GM21786 (cell line): ENCODE data around the gene FBXL17.

Experiments used
- ATAC-seq: cut with Tn5 transposase; IDR thresholded peaks from one replicate; pipeline ENCODE4 v1.9.1; 2021; ENCODE audit not compliant: unreplicated experiment

Gene FBXL17

DNA sequence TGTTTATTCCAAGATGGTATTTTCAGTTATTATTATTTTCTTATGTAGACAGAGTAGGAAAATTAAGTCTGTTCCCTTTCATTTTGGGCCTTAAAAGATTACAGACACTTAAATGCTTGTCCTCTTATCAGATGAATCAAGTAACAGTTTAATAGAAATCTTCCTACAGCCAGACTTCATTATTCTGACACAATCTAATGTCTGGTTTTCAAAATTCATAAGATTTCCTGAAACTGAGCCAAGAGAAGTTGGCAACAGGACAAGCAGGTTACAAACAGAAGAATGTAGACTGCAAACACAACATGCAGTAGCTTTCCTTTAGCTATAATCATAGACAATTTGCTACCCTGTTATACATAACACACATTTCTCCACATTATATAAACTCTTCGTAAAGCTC lies 130.5 kb downstream of the FBXL17 start:
- no peak for ATAC-seq

DNA sequence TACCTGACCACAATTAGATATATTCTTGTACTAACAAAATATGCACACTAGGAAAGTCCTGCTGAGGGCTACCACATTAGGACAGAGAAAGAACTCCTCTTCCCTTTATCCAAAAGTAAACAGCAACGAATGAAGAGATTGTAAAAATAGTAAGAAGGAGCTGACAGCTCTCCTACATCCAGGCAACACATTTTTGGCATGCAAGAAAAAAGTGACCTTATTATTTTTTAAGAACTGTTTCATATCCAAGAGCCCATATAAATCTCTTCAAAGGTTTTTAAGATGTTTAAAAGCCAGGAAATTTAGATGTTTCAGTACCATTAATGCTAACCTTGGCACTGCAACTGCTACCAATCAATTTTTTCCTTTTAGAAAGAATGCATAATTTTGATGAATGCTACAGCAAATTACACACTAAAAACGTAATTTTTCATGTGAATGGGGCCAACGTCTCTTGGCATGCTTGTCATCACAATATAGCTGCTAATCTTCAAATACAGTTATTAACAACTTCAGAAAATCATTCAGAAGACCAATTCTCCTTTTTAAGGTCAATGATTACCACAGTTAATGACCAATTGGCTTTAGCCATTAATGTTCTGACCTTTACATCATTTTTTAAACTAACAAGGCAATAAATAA lies 132.0 kb downstream of the FBXL17 start:
- ATAC-seq: no peak

DNA sequence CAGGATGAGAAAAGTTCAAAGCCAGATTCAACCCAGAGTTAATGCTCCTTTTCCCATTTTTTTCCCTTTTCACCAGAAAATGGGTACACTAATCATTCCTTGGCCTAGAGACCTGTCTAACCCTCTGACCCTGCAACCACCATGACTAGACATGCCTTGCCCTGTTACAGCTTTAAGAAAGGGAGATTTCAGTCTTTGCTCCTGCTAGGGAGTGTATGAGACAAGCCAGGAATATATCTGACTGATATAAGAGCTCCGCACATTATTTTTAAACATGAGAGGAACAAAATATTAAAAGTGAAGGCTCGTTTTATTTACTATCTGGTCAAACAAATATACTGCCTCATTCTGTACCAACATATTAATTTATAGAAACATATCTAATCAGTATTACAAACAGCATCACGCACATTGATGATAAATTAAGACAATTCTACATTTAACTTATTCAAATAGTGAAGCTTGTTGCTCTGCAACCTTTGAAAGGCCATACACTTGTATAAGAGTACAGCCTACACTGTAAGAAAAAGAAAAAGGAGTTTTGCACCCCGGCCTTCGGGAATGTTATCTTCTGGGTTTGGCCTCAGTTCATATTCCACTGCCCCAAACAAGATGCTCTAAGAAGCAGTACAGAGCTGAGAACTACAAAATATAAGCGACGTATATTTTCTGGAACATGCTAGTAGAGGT lies 132.7 kb downstream of the FBXL17 start:
- ATAC-seq: no peak

DNA sequence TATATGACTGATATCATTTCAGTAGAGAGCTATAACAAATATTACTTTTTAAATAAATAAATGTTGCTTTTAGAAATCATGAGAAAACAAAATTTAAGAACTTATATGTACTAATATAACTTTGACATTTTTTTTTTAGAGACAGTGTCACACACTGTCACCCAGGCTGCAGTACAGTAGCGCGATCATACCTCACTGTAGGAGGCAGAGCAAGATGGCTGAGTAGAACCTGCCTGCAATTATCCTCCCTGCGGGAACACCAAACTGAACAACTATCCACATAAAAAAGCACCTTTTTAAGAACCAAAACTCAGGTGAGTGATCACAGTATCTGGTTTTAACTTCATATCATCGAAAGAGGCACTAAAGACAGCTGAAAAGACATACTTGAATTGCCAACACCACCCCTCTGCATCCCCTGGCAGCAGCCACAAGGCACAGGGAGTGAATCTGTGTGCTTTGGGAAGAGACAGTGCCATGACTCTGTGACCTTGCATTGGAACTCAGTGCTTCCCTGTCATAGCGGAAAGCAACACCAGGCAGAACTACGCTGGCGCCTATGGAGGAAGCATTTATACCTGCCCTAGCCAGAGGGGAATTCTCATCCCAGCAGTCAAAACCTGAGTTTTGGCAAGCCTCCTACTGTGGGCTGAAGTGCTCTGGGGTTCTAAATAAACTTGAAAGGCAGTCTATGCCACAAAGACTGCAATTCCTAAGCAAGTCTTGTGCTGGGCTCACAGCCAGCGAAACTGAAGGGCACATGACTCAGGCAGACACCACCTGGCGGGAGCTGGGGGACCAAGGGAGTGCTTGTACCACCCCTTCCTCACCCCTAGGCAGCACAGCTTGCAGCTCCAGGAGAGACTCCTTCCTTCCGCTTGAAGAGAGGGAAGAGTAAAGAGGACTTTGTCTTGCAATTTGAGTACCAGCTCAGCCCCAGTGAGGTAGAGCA lies 142.7 kb downstream of the FBXL17 start:
- no peak for ATAC-seq

DNA sequence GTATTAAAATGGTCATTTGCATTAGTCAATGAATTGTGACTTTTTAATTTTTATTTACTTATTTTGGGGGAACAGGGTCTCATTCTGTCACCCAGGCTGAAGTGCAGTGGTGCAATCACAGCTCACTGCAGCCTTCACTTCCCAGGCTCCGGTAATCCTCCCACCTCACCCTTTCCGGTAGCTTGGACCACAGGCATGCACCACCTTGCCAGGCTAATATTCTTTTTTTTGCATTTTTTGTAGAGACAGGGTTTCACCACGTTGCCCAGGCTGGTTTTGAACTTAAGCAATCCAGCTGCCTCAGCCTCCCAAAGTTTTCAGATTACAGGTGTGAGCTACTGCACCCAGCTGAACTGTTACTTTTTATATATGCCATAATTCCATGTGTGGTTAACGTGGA lies 143.4 kb downstream of the FBXL17 start:
- ATAC-seq: no peak

DNA sequence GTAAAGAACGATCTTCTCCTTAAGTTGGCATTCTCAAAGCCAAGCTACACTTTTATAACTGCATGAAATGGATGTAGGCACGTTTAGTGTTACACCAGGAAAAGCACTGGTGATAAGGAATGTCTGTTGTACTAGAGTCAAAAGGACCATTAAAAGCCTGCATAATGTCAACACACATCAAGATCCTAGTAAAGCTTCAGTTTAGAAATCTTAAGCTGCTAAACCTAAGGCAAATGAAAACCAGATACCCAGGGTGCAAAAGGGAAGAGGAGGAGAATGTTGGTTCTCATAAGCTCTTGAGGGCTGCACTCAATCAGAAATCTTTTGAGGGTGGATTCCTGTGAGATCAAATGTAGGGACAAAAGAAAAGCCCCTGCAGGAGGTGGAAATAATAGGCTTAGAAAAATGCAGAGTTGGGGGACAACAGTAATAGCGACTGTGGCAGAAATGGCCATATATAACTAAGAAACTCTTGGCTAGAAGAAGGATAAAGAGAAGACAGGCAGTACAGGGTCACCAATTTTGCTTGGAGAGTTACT lies 148.2 kb downstream of the FBXL17 start:
- ATAC-seq: no peak

DNA sequence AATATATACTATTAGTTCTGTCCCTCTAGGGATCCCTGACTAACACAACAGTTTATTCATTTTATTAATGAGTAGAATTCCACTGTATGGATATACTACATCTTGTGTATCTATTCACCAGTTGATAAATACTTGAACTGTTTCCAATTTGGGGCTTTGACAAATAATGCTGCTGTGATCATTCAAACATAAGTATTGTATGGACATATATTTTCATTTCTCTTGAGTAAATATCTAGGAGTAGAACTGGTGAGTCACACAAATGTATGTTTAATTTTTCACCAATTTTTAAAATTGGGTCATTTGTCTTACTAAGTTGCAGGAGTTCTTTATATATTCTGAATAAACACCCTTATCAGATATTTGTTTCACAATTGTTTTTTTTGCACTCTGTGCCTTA lies 149.1 kb downstream of the FBXL17 start:
- no peak for ATAC-seq

DNA sequence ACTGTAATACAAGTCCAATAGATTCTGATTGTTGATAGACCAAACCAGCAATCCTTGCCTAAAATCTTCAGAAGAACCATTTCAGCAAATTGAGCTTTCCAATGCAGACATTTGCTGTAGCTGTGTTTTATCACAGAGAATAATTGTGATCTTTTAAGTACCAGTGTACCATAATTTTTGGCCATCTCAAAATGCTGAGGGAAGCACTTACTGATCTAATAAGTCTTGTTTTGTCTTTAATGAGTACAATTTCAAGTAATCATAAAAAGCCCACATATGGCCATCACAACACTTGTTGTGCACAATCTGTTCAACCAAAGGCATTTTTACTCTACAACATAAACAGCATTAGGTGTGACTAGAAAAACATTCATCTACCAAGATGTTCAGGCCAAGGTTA lies 159.9 kb downstream of the FBXL17 start:
- no peak for ATAC-seq

DNA sequence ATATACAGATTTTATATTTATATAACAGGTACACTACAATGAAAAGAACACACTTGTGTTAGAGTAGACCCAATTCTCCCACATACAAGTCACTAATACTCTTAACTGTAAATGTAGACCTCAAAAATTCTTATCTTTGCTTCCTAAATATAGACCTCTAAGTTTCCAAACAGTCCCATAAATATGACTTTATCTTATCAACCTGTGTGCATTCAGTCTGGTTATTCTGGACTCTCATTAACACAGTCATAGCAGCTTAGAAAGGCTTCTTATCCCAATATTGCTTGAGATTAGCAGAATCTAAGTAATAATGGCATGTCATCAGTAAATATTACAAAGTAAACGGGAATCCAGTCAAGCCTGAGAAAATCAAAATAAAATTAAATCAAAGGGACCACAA lies 161.1 kb downstream of the FBXL17 start:
- ATAC-seq: no peak

DNA sequence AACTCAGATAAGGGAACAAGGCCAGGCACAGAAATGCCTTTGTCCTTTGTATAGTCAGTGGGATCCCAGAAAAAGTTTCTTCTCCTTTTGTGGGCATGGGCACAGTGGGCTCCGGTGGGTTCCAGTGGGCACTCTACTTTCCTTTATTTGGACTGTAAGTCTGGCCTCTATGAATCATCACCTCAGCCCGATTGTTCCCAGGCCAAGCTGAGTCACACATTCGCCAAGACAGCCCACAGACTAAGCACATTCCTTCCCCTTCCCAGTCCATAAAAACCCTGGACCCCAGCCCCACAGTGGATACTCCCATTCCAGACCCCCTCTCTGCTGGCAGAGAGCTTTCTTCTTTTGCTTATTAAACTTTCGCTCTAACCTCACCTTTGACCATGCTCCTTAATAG lies 165.0 kb downstream of the FBXL17 start:
- ATAC-seq: no peak

DNA sequence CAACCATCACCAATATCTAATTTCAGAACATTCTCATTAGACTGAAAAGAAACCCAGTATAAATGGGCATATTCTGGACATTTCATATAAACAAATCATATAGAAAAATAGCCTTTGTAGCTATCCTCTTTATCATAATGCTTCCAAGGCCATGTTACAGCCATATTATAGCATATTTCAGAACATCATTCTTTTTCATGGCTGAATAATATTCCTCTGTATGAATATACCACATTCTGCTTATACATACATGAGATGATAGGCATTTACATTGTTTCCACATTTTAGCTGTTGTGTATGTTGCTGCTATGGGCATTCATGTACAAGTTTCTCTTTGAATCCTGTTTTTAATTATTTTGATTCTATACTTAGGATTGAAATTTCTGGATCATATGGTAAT lies 167.0 kb downstream of the FBXL17 start:
- no peak for ATAC-seq

DNA sequence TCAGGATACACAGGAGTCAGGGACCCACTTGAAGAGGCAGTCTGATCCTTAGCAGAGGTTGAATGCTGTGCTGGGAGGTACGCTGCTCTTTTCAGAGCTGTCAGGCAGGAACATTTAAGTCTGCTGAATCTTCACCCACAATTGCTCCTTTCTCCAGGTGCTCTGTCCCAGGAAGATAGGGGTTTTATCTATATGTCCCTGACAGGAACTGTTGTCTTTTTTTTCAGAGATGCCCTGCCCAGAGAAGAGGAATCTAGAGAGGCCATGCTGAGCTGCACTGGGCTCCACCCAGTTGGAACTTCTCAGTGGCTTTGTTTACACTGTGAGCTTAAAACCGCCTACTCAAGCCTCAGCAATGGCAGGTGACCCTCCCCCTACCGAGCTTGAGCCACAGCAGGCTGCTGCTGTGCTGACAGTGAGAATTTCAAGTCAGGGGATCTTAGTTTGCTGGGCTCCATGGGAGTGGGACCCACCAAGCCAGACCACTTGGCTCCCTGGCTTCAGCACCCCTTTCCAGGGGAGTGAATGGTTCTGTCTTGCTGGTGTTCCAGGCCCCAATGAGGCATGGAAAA lies 169.0 kb downstream of the FBXL17 start:
- ATAC-seq: no peak

DNA sequence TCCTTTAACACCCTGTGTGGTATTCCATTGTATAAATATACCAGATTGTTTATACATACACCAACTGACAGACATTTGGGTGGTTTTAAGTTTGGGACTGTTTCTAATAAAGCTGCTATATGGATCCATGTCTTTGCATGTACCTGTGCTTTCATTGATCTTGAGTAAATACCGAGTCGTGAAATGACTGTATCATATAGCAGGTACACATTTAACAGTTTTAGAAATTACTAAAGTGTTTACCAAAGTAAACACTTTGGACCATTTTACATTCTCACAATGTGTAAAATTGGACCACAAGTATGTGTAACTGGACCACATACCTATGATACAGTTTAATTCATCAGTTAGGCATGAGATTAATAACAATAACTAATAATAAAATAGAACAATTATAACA lies 175.2 kb downstream of the FBXL17 start:
- no peak for ATAC-seq

DNA sequence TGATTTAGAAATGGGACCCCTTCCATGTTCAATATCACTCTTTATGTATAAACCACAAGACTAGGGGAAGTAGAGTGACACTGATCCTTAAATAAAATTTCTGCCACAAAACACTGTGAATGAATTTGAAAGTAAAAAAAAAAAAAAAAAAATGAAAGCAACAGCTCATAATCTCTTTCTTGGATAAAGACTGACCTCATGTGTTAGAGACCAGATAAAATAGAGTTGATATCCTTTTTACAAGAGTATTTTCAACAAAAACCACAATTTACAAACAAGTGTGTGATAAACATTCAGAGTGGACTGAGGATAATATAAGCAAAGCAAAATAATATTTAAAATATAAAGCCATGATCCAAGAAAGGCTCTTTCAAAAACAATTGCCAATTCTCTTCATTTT lies 180.2 kb downstream of the FBXL17 start:
- ATAC-seq: no peak

DNA sequence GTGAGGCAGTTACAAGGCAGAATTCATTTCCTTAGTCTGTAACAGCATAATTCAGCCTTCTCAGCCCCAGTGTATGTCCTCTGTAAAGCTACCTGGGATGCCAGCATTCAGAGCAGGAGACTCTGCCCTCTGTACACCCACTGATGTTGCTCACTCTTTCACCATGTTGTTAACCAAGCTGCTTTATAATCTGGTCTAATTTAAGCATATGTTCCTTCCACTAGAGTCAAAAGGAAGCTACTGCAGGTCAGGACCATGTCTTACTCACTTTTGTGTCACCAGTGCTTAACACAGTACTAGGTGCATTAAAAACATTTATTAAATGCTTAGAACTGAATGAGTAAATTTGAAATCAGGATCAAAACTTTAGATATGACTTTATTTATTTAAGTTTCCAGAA lies 185.6 kb downstream of the FBXL17 start:
- ATAC-seq: no peak

DNA sequence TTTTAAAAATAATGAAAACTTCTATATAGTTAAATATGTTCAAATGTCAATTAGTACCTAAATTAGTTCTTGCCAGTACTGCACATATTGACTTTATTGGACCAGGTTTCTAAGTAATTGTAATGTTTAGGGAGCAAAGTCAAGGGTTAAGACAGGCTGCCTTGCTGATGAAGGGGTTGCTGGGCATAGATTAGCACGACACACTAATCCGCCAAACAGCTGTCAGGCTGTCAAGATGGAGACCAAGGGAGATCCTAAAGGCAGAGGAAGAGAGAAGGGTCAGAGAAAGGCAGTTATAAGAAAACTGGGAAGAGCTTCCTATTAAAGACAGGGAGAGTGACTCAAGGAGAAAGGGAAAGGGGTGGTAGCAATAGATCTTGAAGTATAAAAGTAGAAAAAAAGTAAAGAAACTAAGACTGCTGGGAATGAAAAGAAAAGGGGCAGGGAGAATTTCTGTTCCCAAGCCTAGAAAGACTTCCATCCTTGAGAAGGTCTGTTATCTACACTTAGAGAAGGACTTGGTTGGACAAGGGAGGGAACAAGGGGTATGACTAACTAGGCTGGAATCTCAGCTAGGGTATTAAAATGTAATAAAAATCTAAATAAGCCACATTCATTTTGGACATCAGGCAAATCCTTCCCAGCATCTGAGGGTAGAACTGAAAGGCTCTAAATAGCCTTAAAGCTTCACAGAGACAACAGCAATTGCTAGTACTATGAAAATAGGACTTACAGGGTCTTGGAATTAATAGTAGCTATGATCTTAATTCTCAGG lies 188.7 kb downstream of the FBXL17 start:
- no peak for ATAC-seq

DNA sequence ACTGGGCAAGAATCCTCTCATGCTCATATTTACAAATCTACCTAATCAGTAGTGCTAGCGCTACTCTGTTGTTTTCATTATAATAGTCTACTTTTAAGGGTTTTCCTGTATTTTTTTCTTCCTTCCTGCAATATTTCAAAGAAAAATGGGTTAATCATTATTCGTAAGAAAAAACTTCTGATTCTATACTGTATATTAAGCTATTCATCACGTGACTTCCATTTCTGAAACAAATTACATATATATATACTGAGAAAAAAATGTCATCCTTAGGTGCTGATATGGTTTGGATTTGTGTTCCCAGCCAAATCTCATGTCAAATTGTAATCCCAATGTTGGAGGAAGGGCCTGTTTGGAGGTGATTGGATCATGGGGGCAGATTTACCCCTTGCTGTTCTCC lies 197.0 kb downstream of the FBXL17 start:
- ATAC-seq: no peak

DNA sequence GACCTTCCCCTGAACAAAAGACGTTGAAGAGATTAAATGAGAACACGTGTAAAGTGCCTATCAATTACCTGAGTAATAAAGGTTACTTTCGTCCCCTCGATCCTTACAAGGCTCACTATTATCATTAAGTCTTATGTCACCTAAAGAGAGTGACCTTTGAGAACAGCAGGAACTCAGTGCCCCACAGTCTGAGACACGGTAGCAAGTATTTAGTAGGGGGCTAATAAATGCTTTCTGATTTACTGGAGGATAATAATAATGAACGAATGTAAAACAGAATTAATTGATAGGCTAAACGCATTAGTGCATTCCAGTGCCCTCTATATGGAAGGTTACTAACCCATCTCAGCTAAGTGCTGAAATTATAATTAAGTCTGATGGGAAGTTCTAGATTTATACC lies 199.9 kb downstream of the FBXL17 start:
- ATAC-seq: no peak

DNA sequence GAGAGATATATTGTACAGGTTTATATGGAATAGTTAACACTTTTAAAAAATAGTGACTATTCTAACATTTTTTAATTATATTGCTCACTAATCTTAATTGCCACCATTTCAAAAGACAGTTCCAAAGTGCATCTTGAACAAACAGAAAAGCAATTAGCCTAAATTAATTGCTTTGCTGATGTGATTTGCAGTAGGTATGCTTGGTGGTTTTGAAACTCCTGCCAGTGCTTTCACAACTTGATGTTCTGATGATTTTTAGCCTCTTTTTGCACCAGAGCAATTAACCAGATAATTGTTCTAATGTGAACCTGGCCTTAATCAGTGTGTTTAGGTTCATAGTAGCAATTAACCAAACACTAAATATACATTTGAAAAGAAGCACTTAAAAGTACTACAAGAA lies 207.6 kb downstream of the FBXL17 start:
- ATAC-seq: no peak

DNA sequence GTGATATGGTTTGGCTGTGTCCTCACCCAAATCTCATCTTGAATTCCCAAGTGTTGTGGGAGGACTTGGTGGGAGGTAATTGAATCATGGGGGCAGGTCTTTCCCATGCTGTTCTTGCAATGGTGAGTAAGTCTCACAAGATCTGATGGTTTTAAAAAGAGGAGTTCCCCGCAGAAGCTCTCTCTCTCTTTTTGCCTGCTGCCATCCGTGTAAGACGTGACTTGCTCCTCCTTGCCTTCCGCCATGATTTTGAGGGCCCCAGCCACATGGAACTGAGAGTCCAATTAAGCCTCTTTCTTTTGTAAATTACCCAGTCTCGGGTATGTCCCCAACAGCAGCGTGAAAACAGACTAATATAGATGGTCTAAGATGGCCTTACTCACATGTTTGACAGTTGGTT lies 210.1 kb downstream of the FBXL17 start:
- no peak for ATAC-seq

DNA sequence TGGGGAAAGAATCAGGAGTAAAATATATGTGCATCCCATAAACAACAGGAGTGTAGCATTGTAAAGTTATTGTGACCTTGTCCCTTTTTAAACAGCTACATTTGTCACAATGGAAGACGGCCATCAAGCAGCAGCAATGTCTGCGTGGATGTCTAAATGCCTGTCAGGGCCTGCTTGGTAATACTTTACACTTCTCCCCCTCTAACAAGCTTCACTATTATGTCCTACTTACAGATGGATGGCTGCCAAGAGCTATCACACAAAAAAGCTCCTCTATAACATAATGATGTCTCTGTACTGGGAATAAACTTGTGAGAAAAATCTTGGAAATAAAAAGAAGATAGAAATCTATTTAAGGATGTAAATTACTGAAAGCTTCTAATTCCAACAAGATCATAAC lies 213.0 kb downstream of the FBXL17 start:
- ATAC-seq: no peak
